HepG2 (cell line): ENCODE results near the gene MRPL34. TPM values are rescaled to one million over a fixed set of nuclear protein-coding genes. Genes with fewer than 3 reads are reported as not detected.

Experiments used
- FOSL1 ChIP-seq: sonication (generic); formaldehyde crosslinking; IDR thresholded peaks from 2 replicates; pipeline ENCODE4 v1.9.0; 2021; ENCODE audit warnings: missing genetic modification reagents, borderline replicate concordance
- GMEB1 ChIP-seq: sonication (generic); formaldehyde crosslinking; IDR thresholded peaks from 2 replicates; pipeline ENCODE4 v1.5.1; 2020; ENCODE audit warnings: missing genetic modification reagents, mild to moderate bottlenecking, borderline replicate concordance
- KDM3A ChIP-seq: IDR thresholded peaks from 2 replicates; pipeline ENCODE4 v1.6.1; 2018; ENCODE audit warnings: low read depth, missing compliant biosample characterization
- KLF12 ChIP-seq: sonication (generic); formaldehyde crosslinking; IDR thresholded peaks from 2 replicates; pipeline ENCODE4 v1.4.0; 2020; ENCODE audit warnings: missing genetic modification reagents, borderline replicate concordance
- MTF1 ChIP-seq: sonication (generic); formaldehyde crosslinking; IDR thresholded peaks from 2 replicates; pipeline ENCODE4 v1.5.0; 2020; ENCODE audit warnings: missing genetic modification reagents
- NFRKB ChIP-seq: fragments of 450-650 bp; IDR thresholded peaks from 2 replicates; pipeline ENCODE4 v1.6.1; 2017
- NR2C2 ChIP-seq: sonication (generic); formaldehyde crosslinking; IDR thresholded peaks from 2 replicates; pipeline ENCODE4 v1.4.0; 2020; ENCODE audit warnings: missing genetic modification reagents, mild to moderate bottlenecking, moderate library complexity, borderline replicate concordance
- SMYD3 ChIP-seq: sonication (generic); formaldehyde crosslinking; IDR thresholded peaks from 2 replicates; pipeline ENCODE4 v1.8.1; 2023; ENCODE audit warnings: mild to moderate bottlenecking, missing genetic modification reagents
- SSRP1 ChIP-seq: IDR thresholded peaks from 2 replicates; pipeline ENCODE4 v1.6.1; 2016; ENCODE audit warnings: control low read depth
- TOPORS ChIP-seq: sonication (generic); formaldehyde crosslinking; IDR thresholded peaks from 2 replicates; pipeline ENCODE4 v1.8.0; 2023; ENCODE audit warnings: mild to moderate bottlenecking, missing genetic modification reagents
- ZBED4 ChIP-seq: sonication (generic); formaldehyde crosslinking; IDR thresholded peaks from 2 replicates; pipeline ENCODE4 v1.4.0; 2020; ENCODE audit warnings: missing genetic modification reagents, borderline replicate concordance
- ZC3H4 ChIP-seq: sonication (generic); formaldehyde crosslinking; IDR thresholded peaks from 2 replicates; pipeline ENCODE4 v1.4.0; 2020; ENCODE audit warnings: missing genetic modification reagents, borderline replicate concordance
- ZNF256 ChIP-seq: sonication (generic); formaldehyde crosslinking; conservative IDR thresholded peaks from 2 replicates; pipeline ENCODE4 v1.4.0; 2020; ENCODE audit warnings: missing genetic modification reagents
- ZNF276 ChIP-seq: sonication (generic); formaldehyde crosslinking; IDR thresholded peaks from 2 replicates; pipeline ENCODE4 v1.4.0; 2020; ENCODE audit warnings: mild to moderate bottlenecking, low read depth, missing genetic modification reagents
- ZNF496 ChIP-seq: sonication (generic); formaldehyde crosslinking; IDR thresholded peaks from 2 replicates; pipeline ENCODE4 v1.8.1; 2023; ENCODE audit warnings: mild to moderate bottlenecking, moderate library complexity, missing genetic modification reagents; ENCODE audit not compliant: insufficient replicate concordance
- ZNF567 ChIP-seq: sonication (generic); formaldehyde crosslinking; IDR thresholded peaks from 2 replicates; pipeline ENCODE4 v1.8.1; 2023; ENCODE audit warnings: mild to moderate bottlenecking, missing genetic modification reagents, borderline replicate concordance
- ZNF850 ChIP-seq: sonication (generic); formaldehyde crosslinking; conservative IDR thresholded peaks from 2 replicates; pipeline ENCODE4 v1.9.0; 2021; ENCODE audit warnings: mild to moderate bottlenecking, missing genetic modification reagents
- polyA plus RNA-seq, 8 experiments: library from polyadenylated mRNA; depleted of rRNA in 3 of 8; stranded (reverse) in 7 of 8; unstranded in 1 of 8; fragments of >200 nt; fragmentation: Illumina TruSeq in 4 of 8; extraction: Trizol in 4 of 8; gene quantifications; 2 replicates each; pipeline versions ENCODE4 v1.2.1 to v1.2.3, GENCODE V29; 2011 to 2016; ENCODE audit warnings: low read depth in 4 of 8, missing spikeins in 1 of 8, mixed read lengths in 1 of 8; ENCODE audit not compliant: insufficient read depth in 1 of 8
- total RNA-seq, 5 experiments: library from RNA; depleted of rRNA; stranded (reverse); fragments of >200 nt; fragmentation: Illumina TruSeq; extraction: Trizol; gene quantifications; 2 replicates each; pipeline ENCODE4 v1.2.3, GENCODE V29; 2016; ENCODE audit warnings: low read depth in 1 of 5
- TF ChIP-seq, protein P1 (sequence below): sonication (generic); formaldehyde crosslinking; IDR thresholded peaks from 2 replicates; pipeline ENCODE4 v1.8.0; 2023; ENCODE audit warnings: mild to moderate bottlenecking, missing genetic modification reagents
- TF ChIP-seq, protein P2 (sequence below): sonication (generic); formaldehyde crosslinking; IDR thresholded peaks from 2 replicates; pipeline ENCODE4 v1.5.1; 2020; ENCODE audit warnings: missing genetic modification reagents, mild to moderate bottlenecking, borderline replicate concordance

The MRPL34 gene
- total and polyA plus RNA-seq, 2 of the 13 experiments (the other 11 are each of a cell fraction or from before 2014, with no cell fraction given), result 74.0 to 77.3 TPM

DNA sequence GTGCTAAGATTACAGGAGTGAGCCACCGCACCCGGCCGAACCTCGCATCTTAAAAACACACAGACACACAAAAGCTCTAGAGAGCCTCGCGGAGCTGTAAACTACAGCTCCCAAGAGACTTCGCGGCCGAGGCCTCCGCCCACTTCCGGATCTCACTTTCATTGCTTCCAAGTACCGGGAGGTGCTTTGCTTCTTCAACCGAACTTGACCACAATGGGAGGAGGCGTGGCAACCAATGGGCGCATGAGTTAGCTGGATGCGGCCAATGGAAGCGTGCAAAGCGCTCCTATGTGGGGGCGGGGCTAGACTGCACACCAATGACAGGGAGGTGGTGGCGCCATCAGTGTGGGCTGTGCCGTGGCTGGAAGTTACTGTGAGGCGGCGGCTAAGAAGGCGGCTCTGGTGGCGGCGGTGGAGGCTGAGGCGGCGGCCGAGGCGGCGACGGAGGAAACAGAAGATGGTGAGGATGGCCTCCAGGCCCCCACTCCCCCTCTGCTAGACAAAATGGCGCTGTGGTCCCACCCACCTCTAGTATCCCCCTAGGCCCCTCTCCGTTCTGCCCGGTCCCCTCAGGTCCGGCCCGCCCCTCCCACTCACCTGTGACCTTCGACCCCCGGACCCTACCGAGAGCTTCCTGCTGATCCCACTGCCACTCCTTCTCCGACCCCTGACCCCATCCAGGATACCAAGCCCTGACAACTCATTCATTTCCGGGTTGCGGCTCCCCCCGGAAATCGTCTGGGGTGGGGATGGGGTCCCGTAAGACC is 3.7 kb downstream of the MRPL34 start, which contains the start of gene DDA1 (continued):
- TF ChIP-seq, protein P1, sequence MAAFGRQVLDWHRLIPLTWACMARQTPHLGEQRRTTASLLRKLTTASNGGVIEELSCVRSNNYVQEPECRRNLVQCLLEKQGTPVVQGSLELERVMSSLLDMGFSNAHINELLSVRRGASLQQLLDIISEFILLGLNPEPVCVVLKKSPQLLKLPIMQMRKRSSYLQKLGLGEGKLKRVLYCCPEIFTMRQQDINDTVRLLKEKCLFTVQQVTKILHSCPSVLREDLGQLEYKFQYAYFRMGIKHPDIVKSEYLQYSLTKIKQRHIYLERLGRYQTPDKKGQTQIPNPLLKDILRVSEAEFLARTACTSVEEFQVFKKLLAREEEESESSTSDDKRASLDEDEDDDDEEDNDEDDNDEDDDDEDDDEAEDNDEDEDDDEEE (CRISPR knock-in tag), result peak; percentile 62; the same call in 1 of the 2 replicates
- no peak for TF ChIP-seq ZNF850
- no peak for TF ChIP-seq KDM3A (CRISPR knock-in tag)
- peak; percentile 99 for TF ChIP-seq NR2C2 (CRISPR knock-in tag)
- TF ChIP-seq ZNF256 (CRISPR knock-in tag), result no peak
- TF ChIP-seq ZNF276, result 0 out of 2 replicates have a peak, but pooled peaks have one; percentile 58
- TF ChIP-seq ZBED4, result no peak
- TF ChIP-seq ZC3H4, result no peak
- TF ChIP-seq, protein P2, sequence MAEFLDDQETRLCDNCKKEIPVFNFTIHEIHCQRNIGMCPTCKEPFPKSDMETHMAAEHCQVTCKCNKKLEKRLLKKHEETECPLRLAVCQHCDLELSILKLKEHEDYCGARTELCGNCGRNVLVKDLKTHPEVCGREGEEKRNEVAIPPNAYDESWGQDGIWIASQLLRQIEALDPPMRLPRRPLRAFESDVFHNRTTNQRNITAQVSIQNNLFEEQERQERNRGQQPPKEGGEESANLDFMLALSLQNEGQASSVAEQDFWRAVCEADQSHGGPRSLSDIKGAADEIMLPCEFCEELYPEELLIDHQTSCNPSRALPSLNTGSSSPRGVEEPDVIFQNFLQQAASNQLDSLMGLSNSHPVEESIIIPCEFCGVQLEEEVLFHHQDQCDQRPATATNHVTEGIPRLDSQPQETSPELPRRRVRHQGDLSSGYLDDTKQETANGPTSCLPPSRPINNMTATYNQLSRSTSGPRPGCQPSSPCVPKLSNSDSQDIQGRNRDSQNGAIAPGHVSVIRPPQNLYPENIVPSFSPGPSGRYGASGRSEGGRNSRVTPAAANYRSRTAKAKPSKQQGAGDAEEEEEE (CRISPR knock-in tag), result peak; percentile 84; the same call in 1 of the 2 replicates
- 0 out of 2 replicates have a peak, but pooled peaks have one; percentile 14 for TF ChIP-seq KLF12 (CRISPR knock-in tag)
- peak; percentile 31; the same call in 1 of the 2 replicates for TF ChIP-seq GMEB1
- no peak for TF ChIP-seq SSRP1
- TF ChIP-seq NFRKB, result no peak
- no peak for TF ChIP-seq ZNF496 (CRISPR knock-in tag)
- no peak for TF ChIP-seq ZNF567 (CRISPR knock-in tag)
- TF ChIP-seq MTF1 (CRISPR knock-in tag), result no peak
- no peak for TF ChIP-seq FOSL1
- TF ChIP-seq SMYD3 (CRISPR knock-in tag), result no peak
- TF ChIP-seq TOPORS (CRISPR knock-in tag), result no peak
